Measurements from ENCODE around the gene NSD1. TPM values are rescaled to one million over a fixed set of nuclear protein-coding genes. Genes with fewer than 3 reads are reported as not detected.

NSD1 gene
- total RNA-seq, 1 experiment from 2014 or later, result 48.9 TPM

DNA sequence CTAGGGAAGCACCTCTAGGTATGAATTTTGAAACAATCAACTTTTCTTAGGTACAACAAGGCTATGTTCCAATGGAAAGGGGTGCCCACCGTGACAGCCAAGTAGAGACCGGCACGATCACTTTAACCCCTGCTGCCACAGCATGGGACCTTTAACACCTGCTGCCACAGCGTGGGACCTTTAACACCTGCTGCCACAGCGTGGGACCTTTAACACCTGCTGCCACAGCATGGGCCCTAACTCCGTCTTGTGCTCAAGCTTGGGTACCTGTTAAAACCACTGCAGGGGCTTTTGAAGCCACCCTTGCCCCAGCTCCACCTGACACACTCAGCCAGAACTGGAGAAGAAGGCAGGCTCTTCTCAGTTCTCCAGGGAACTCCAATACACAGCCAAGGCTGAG, 196.3 kb downstream of the NSD1 start:
- ATAC-seq (no peak), DNase-seq (no peak)
- TF ChIP-seq EZH2 (IDR thresholded peaks at IDR 0.05; ENCODE audit: low read length, unreplicated experiment) (no peak), EZH2phosphoT487 (IDR thresholded peaks at IDR 0.05; ENCODE audit: borderline replicate concordance, low read length) (no peak)
- TF ChIP-seq, protein P1, sequence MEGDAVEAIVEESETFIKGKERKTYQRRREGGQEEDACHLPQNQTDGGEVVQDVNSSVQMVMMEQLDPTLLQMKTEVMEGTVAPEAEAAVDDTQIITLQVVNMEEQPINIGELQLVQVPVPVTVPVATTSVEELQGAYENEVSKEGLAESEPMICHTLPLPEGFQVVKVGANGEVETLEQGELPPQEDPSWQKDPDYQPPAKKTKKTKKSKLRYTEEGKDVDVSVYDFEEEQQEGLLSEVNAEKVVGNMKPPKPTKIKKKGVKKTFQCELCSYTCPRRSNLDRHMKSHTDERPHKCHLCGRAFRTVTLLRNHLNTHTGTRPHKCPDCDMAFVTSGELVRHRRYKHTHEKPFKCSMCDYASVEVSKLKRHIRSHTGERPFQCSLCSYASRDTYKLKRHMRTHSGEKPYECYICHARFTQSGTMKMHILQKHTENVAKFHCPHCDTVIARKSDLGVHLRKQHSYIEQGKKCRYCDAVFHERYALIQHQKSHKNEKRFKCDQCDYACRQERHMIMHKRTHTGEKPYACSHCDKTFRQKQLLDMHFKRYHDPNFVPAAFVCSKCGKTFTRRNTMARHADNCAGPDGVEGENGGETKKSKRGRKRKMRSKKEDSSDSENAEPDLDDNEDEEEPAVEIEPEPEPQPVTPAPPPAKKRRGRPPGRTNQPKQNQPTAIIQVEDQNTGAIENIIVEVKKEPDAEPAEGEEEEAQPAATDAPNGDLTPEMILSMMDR (conservative IDR thresholded peaks at IDR 0.05; ENCODE audit: low read depth, low read length), result no peak
- no peak overlapping the region for H3K27ac ChIP-seq (ENCODE audit: low read length)
- H3K4me3 ChIP-seq (ENCODE audit: low read length), result no peak overlapping the region
- ChIA-PET CTCF (no interaction called here), POLR2A (ENCODE audit: unreplicated experiment) (no interaction called here)
- H4K20me1 ChIP-seq (ENCODE audit: low read length), result no peaks in the 10 kb centered on the region
- H3K4me2 ChIP-seq (ENCODE audit: low read length), result no peak overlapping the region
- no peak overlapping the region for H3K9ac ChIP-seq (ENCODE audit: low read length)
- H3K4me1 ChIP-seq (ENCODE audit: insufficient read depth, low read length), result peaks cover 20% of the 10 kb centered on the region
- H3K9me2 ChIP-seq (replicated peaks; ENCODE audit: low read length), result no peaks in the 10 kb centered on the region
- peaks cover 4% of the 10 kb centered on the region; the same call in 1 of the 2 replicates for H3K36me3 ChIP-seq (ENCODE audit: low read depth, low read length)
- no peaks in the 10 kb centered on the region for H3F3A ChIP-seq (ENCODE audit: low read length, unreplicated experiment)
- H3K27me3 ChIP-seq (ENCODE audit: low read length), result no peaks in the 10 kb centered on the region
- no peak overlapping the region for H2AFZ ChIP-seq (ENCODE audit: low read length)
- BruUV-seq (replicated peaks), result no TSS peak
- no peaks in the 10 kb centered on the region for H3K9me3 ChIP-seq (ENCODE audit: low read length)
- intact Hi-C loops (cut with micrococcal nuclease), result no loop called here
- no peaks in the 10 kb centered on the region for H3K79me2 ChIP-seq (ENCODE audit: low read length)

DNA sequence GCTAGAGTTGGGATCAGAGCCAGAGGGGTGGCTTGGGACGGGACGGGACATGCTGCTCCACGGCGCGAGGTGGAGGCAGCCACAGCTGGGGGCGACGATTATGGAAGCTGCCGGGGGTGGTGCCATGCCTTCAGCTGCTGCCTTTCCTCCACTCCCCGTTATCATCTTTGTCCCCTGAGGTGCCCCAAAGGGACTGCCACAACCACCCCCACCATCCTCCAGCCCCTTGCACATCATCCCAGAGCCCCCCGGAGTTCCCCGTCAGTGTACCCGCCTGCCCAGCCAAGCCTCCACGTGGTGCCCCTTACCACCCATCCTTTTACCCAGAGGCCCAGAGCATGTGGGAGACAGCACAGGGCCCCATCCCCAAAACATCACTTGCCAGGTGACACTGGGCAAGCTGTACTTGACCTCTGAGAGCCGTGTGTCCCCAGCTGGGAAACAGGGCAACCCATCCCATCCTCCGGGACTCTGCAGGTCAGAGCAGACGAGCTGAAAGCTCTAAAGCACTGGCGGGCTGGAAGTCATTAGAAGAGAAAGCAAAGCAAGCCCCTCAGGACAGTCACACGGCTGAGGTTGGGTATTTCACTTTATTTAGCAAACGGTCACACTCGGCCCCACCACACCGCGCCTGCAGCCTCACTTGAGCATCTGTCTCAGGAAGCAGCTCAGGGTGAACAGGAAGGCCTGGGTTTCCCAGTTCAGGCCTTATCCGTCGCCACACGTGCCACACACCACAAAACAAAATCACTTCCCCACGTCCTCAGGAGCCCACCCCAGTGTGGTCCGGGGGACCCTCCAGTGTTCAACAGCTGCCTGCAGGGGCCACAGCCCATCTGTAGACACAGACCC, 197.6 kb downstream of the NSD1 start:
- no peaks in the 10 kb centered on the region for H3K79me2 ChIP-seq (ENCODE audit: low read length)
- DNase-seq (no peak), ATAC-seq (no peak)
- no peaks in the 10 kb centered on the region for H3K27me3 ChIP-seq (ENCODE audit: low read length)
- H3K9ac ChIP-seq (ENCODE audit: low read length), result no peak overlapping the region
- no peaks in the 10 kb centered on the region for H3K9me2 ChIP-seq (replicated peaks; ENCODE audit: low read length)
- POLR2A ChIA-PET (ENCODE audit: unreplicated experiment), result no interaction called here
- H3K4me2 ChIP-seq (ENCODE audit: low read length), result no peak overlapping the region
- no peaks in the 10 kb centered on the region for H3F3A ChIP-seq (ENCODE audit: low read length, unreplicated experiment)
- H3K4me1 ChIP-seq (ENCODE audit: insufficient read depth, low read length), result peaks cover 12% of the 10 kb centered on the region
- TF ChIP-seq, protein P1 (conservative IDR thresholded peaks at IDR 0.05; ENCODE audit: low read depth, low read length), result no peak
- TF ChIP-seq EZH2 (IDR thresholded peaks at IDR 0.05; ENCODE audit: low read length, unreplicated experiment) (no peak), EZH2phosphoT487 (IDR thresholded peaks at IDR 0.05; ENCODE audit: borderline replicate concordance, low read length) (no peak)
- H3K9me3 ChIP-seq (ENCODE audit: low read length), result no peaks in the 10 kb centered on the region
- no peaks in the 10 kb centered on the region for H4K20me1 ChIP-seq (ENCODE audit: low read length)
- intact Hi-C loops (cut with micrococcal nuclease), result no loop called here
- peaks cover 13% of the 10 kb centered on the region; the same call in 1 of the 2 replicates for H3K36me3 ChIP-seq (ENCODE audit: low read depth, low read length)
- no peak overlapping the region for H2AFZ ChIP-seq (ENCODE audit: low read length)
- CTCF ChIA-PET, result no interaction called here
- no TSS peak for BruUV-seq (replicated peaks)
- H3K27ac ChIP-seq (ENCODE audit: low read length), result no peak overlapping the region
- H3K4me3 ChIP-seq (ENCODE audit: low read length), result no peak overlapping the region
